GM21786 (cell line): ENCODE results near the gene EIF2D.

Experiments used
- ATAC-seq: cut with Tn5 transposase; IDR thresholded peaks from one replicate; pipeline ENCODE4 v1.9.1; 2021; ENCODE audit not compliant: unreplicated experiment

Gene EIF2D

DNA sequence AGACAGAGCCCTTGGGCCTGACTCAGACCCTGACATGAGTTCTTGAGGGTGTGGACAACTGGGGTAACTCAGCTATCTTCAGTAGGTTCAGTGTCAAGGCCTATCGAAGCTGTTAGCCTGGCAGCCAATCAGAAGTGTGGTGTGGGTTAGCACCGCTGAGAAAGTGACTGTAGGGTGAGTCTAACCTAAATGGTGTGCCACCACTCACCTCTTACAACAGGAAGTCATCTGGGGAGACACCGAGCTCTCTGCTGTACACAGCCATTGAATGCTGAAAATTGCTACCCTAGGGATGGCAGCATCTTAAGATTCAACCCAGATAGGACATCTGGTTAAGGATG lies 60.3 kb downstream of the EIF2D start:
- ATAC-seq: no peak

DNA sequence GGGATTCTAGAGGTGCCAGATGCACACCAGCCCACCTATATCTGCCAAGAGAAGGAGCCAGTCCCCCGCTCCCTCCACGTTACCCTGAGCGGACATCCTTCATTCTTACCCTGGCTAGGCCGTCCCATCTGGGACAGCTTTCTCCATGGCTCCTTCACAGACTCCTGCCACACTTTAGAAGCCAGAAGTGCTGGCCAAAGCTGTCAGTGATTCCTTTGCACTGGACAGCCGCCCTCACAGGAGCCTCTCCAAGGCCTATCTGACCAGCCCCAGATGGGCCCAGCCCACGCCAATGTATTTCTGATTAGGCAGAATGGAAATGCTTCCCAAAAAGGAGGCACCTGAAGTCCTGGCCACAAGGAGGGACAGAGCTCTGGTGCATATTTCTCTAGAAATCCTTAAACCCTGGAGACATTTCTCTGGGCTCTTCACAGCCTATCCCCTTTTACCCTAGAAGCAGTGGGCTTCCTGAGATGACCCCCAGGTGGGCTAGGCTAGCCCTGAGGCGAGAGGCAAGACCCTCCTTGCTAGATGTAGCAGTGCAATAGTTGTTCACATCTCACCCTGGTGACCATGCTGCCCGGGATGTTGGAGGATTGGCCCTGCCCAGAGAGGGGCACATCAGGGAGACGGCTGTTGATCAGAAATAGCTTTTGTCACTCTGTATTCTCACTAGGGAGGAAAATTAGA lies 60.8 kb downstream of the EIF2D start:
- ATAC-seq: no peak

DNA sequence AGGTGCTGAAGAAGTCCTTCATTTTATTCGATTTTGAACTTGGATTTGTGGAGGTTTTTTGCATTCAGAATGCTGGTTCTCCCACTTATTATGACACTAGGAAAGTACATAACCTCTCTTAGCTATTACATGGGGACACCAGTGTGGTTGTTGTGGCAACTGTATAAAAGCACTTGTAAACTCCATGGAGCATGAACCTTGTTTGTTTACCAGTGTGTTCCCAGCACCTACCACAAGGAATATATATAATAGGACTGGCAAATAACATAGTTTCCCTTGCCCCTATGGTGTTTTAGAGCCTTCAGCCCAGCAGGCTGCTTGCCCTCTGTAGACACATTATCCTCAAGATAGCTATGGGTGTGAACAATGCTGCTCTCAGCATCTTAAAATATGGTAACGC lies 61.8 kb downstream of the EIF2D start:
- no peak for ATAC-seq

DNA sequence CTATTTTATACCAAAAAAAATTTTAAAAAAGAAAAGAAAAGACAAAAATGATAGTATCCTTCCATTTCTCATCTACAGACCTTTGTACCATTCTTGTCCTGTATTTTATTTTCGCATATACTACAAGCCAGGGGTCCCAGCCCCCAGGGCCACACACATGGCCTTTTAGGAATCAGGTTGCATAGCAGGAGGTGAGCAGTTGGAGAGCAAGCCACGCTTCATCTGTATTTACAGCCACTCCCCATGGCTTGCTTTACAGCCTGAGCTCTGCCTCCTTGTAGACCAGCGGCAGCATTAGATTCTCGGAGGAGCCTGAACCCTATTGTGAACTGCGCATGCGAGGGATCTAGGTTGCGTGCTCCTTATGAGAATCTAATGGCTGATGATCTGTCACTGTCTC lies 65.2 kb downstream of the EIF2D start:
- no peak for ATAC-seq

DNA sequence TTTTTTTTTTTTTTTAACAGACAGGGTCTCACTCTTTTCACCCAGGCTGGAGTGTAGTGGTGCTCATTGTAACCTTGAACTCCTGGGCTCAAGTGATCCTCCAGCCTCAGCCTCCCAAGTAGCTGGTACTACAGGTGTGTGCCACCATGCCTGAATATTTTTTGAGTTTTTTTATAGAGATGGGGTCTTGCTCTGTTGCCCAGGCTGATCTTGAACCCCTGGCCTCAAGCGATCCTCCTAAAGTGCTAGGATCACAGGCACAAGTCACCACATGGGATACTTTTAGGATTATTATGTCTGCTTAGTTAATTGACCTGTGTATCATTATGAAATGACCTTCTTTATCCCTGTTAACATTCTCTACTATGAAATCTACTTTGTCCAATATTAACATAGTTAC lies 66.9 kb downstream of the EIF2D start:
- ATAC-seq: no peak

DNA sequence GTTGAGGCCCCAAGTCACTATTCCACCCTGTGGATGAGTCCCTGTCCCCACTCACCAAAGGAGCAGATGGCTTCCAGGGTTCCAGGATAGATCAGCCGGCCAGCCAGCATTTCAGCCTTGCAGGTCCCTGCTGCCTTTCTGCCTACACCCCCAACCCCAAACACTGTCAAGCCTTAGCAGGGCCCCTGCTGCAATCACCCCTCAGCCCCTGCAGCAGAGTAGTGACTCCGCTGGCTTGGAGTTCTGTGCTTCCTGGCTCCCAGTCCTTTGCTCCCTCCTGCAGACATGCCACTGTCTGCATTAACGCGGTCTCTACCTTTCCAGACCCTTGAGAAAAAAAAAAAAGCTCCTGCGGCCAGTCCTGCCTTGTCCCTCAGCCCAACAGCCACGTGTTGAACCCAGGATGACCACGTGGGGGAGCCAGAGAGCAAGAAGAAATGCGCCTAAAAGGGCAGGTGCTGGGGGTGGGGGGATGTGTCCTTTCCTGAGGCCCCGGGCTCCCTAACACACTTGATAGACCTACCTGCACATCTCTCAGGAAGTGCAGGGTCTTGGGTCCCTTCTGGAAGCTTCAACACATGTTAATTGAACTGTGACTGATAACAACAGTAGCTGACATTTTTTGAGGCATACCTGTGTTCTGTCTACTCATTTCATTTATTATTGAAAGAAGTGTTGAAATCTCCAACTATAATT lies 67.6 kb downstream of the EIF2D start:
- peak; percentile 74 for ATAC-seq
